Bone marrow (tissue), 2 donors: ENCODE results near the gene KRT27.
"Not testable (repeated sequence)": the region's sequence is repeated elsewhere in the genome, so short reads cannot be mapped to it uniquely, and the experiment has no call there.

Experiments
- DNase-seq, 2 donors: peaks; one replicate each; lab custom pipeline; 2025; lab: John Stamatoyannopoulos, UW

Gene KRT27, protein sequence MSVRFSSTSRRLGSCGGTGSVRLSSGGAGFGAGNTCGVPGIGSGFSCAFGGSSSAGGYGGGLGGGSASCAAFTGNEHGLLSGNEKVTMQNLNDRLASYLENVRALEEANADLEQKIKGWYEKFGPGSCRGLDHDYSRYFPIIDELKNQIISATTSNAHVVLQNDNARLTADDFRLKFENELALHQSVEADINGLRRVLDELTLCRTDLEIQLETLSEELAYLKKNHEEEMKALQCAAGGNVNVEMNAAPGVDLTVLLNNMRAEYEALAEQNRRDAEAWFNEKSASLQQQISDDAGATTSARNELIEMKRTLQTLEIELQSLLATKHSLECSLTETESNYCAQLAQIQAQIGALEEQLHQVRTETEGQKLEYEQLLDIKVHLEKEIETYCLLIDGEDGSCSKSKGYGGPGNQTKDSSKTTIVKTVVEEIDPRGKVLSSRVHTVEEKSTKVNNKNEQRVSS

GRCh38 chr17:40782450-40782849, at the start of gene KRT27:
Gene KRT27, minus strand, starts transcription at chr17:40782550. Its CDS starts 57 bp downstream, at chr17:40782493.
- DNase-seq, result no peak

GRCh38 chr17:40830085-40830776, 47.9 kb upstream of the KRT27 start:
- no peak for DNase-seq

DNA sequence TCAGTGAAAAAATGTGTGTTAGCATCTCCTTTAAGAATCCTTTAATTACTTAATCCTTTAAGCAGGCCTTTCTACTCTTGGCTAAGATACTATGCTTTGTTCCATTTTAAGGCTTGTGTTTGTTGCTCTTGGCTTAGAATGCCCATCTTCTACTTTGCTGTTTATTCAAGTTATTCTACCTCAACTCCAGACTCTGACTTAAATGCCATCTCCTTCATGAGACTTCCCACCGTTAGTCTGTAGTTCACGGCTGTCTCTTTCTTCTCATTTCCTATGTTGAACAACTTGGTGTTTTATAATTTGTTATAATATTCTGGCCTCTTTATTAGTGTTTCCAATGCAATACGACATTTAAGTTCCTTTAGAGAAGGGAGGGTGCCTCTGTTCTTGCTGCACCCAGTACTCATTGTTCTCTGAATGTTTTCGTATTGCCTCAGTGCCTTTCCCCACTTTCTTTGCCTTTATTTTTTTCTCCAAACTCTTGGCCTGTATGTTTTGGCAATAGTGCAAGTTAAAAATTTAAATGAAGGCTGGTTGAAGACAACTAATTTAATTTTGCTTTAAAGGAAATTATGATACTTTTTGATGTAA, 46.2 kb upstream of the KRT27 start:
- DNase-seq, result no peak

GRCh38 chr17:40827746-40828453, 45.5 kb upstream of the KRT27 start:
- no peak for DNase-seq

- DNase-seq, result no peak
Observed at GRCh38 chr17:40825599-40825998, 43.2 kb upstream of the KRT27 start.

- DNase-seq, result no peak
Observed at GRCh38 chr17:40824015-40824832, 41.9 kb upstream of the KRT27 start.

GRCh38 chr17:40822132-40822812, 39.9 kb upstream of the KRT27 start, which contains the start of gene KRT10:
Gene KRT10, minus strand, starts transcription at chr17:40822614. Its CDS starts 29 bp downstream, at chr17:40822585.
- DNase-seq, result no peak

GRCh38 chr17:40821536-40821935, 39.2 kb upstream of the KRT27 start:
- no peak for DNase-seq

- DNase-seq, result no peak
Observed at GRCh38 chr17:40820228-40820838, 38.0 kb upstream of the KRT27 start.

GRCh38 chr17:40819528-40820125, 37.3 kb upstream of the KRT27 start:
- no peak for DNase-seq

GRCh38 chr17:40818733-40819527, 36.6 kb upstream of the KRT27 start:
- peak; percentile 28 to 78 for DNase-seq

DNA sequence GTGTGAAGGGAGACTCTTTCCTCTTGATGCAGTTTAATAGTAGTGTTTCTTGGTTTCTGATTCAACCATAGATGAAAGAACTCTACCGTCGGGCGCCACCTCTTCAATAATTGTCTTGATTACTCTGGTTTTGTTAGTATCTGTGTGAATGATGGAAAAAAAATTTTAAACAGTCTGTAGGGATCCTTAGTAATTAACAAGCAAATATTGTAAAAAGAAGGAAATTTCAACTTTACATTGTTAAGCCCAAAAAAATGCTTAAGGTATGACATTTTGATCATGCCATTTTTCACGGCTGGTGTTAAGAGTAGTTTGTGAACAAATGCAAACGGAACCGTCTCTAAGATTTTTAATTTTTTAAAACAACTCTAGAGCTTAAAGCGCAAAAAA, 36.0 kb upstream of the KRT27 start:
- no peak for DNase-seq

DNA sequence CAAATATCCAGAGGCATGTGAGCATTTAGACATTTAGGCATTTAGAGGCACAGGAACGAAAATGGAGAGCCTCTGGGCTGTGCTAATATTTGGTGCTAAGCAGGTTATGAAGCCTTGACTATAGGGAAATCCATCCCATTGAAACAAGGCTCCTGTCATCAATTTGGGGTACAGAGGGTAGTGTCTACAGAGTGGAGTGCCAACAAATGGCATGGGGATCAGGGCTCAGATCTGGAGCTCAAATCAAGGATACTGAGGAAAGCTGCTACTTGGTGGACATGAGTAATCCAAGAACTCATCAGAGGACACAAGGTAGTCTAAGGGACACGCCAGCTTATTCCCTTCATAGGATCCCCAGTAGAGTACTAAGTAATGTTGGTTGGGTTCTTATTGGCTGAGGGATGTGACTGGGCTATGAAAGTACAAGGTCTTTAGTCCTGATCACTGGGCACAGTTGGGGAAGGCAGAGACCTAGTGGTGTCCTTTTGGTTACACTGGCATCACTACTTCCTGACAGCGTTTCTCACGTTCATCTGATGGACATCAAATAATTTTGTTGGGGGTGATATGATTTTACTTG, 34.8 kb upstream of the KRT27 start:
- DNase-seq, result no peak

GRCh38 chr17:40816569-40816968, 34.2 kb upstream of the KRT27 start:
- DNase-seq, result no peak

DNA sequence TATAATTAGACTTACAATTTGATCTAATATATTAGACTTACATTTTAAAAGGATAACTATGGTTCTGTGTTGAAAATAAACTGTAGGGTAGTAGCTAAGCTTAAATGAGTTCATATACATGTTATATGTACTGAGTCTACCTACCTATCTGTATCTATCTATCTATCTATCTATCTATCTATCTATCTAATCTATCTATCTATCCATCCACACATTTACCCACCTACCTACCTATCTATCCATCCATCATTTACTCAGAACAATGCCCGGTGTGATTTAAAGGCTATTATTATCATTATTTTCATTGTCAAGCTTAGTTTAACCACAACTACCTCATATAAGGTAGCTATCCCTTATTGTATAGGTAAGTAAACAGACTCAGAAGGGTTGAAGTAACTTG, 33.0 kb upstream of the KRT27 start:
- DNase-seq, result no peak

GRCh38 chr17:40814657-40815056, 32.3 kb upstream of the KRT27 start:
- DNase-seq, result not testable (repeated sequence)

GRCh38 chr17:40813804-40814203, 31.5 kb upstream of the KRT27 start:
- DNase-seq, result no peak

DNA sequence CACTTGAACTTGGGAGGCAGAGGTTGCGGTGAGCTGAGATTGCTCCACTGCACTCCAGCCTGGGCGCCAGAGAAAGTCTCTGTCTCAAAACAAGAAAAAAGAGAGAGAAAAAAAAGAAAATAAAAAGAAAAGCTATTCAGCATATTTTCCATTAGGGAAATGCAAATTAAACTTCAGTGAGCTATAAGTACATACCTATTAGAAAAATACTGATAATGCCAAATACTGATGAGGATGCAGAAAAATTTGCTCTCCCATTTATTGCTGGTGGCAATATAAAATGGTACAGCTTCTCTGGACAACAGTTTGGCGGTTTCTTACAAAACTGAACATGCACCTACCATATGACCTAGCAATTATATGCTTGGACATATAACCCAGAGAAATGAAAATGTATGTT, 30.3 kb upstream of the KRT27 start:
- DNase-seq, result no peak

DNA sequence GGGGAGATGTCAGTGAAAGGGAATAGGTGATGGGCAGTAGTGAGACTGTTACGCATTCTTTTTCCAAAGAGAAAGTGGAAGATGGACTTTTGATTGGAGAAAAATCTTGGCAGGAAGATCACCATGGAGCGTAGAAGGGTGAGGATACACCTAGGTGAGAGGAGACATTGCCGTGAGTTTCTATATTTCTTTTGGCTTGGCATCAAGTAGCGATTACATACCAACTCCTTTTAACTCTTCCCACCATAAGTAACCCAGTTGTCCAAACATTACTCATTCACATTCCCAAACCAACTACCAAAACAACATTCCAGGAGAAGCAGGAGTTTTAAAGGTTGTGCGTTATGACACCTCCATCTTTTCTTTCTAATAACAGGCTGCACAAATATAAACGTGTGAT, 28.1 kb upstream of the KRT27 start:
- DNase-seq, result no peak
